Eye (tissue), 1 donor: ENCODE data around the gene EMILIN1.
"Not testable (repeated sequence)": the region's sequence is repeated elsewhere in the genome, so short reads cannot be mapped to it uniquely, and the experiment has no call there.

Experiments
- DNase-seq: peaks from one replicate; pipeline ENCODE4 v3.0.0-alpha.2; 2015

EMILIN1 gene

GRCh38 chr2:27095745-27096651 is 17.6 kb downstream of the EMILIN1 start:
- peak; percentile 90 for DNase-seq

DNA sequence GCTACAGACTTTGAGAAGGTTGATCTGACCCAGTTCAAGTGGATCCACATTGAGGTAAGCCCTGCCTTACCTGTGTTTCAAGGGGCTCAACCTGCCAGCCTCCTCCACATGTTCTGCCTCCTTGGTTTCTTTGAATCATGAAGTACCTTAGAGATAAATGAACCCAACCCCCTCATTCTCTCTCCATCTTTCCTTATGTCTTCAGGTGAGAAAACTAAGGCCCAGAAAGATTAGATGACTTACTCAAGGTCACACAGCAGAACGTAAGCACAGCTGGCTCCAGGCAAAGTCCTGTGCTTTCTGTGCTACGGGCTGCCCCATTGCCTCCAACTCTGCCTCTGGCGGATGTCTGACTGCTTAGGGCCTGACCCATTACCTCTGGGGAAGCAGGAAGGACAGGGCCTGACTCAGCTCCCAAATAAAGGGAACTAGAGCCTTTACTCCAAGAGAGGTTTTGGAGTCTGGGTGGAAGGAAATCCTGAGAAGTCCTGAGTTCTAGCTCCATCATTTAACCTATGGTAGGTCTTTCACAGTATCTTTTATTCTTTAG is 18.4 kb downstream of the EMILIN1 start:
- no peak for DNase-seq

DNA sequence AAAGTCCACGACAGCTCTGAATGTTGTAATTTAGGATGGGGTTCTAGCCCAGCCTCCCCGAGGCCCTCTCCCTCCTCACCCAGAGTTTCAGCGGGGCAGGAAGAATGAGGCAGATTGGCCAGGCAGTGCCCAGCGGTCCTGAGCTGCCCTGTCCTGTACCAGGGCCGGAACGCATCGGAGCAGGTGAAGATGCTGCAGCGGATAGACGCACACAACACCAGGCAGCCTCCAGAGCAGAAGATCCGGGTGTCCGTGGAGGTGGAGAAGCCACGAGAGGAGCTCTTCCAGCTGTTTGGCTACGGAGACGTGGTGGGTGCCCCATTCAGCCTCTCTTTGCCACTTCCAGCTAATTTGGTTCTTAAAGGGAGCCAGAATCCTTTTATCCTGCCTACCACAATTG is 18.9 kb downstream of the EMILIN1 start:
- DNase-seq: no peak

DNA sequence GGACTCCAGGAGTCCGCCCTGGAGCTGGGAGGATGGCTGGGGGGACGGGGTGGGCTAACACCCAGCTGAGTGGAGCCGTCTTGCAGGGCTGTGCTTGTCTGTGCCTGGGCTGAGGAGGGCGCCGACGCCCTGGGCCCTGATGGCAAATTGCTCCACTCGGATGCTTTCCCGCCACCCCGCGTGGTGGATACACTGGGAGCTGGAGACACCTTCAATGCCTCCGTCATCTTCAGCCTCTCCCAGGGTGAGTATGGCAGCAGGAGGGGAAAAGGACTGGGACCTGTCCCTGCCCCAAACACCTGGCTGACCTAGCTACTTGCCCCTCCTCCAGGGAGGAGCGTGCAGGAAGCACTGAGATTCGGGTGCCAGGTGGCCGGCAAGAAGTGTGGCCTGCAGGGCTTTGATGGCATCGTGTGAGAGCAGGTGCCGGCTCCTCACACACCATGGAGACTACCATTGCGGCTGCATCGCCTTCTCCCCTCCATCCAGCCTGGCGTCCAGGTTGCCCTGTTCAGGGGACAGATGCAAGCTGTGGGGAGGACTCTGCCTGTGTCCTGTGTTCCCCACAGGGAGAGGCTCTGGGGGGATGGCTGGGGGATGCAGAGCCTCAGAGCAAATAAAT is 21.0 kb downstream of the EMILIN1 start:
- DNase-seq: no peak

DNA sequence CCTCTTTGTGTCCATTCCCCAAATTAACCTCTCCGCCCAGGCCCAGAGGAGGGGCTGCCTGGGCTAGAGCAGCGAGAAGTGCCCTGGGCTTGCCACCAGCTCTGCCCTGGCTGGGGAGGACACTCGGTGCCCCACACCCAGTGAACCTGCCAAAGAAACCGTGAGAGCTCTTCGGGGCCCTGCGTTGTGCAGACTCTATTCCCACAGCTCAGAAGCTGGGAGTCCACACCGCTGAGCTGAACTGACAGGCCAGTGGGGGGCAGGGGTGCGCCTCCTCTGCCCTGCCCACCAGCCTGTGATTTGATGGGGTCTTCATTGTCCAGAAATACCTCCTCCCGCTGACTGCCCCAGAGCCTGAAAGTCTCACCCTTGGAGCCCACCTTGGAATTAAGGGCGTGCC is 21.6 kb downstream of the EMILIN1 start:
- no peak for DNase-seq

DNA sequence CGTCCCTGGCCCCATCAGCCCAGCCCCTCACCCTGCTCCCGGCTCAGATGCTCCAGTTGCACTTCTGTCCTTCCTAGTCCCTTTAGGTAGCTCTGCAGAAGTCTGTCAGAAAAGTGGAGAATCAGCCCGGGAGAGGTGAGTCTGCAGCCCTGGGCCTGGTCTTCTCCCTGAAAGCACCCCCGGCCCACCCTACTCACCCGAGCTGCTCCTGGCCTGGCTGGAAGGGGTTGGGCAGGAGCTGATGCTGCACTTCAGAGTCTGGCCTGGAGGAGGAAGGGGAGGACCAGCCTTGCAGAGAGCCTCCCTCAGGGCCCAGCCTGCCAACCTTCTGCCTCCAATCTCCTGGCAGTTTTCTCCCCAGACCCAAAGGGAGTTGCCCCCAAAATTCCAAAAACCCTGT is 23.9 kb downstream of the EMILIN1 start:
- no peak for DNase-seq

- DNase-seq: no peak
These were observed 27.6 kb downstream of the EMILIN1 start for GRCh38 chr2:27105981-27106380.

- no peak for DNase-seq
These were observed 29.8 kb downstream of the EMILIN1 start for GRCh38 chr2:27108221-27108620.

- DNase-seq: no peak
These were observed 30.7 kb downstream of the EMILIN1 start for GRCh38 chr2:27109083-27109482.

DNA sequence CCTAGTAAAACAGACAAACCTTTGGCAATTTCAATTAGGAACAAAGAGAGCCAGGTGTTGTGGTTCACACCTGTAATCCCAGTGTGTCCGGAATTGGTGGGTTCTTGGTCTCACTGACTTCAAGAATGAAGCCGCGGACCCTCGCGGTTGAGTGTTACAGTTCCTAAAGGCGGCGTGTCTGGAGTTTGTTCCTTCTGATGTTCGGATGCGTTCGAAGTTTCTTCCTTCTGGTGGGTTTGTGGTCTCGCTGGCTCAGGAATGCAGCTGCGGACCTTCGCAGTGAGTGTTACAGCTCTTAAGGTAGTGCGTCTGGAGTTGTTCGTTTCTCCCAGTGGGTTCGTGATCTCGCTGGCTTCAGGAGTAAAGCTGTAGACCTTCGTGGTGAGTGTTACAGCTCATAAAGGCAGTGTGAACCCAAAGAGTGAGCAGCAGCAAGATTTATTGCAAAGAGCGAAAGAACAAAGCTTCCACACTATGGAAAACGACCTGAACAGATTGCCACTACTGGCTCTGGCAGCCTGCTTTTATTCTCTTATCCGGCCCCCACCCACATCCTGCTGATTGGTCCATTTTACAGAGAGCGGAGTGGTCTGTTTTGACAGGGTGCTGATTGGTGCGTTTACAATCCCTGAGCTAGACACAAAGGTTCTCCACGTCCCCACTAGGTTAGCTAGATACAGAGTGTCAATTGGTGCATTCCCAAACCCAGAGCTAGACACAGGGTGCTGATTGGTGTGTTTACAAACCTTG is 32.4 kb downstream of the EMILIN1 start:
- not testable (repeated sequence) for DNase-seq

- DNase-seq: not testable (repeated sequence)
These were observed 33.1 kb downstream of the EMILIN1 start for GRCh38 chr2:27111392-27112078.

- no peak for DNase-seq
These were observed 37.1 kb downstream of the EMILIN1 start for GRCh38 chr2:27115519-27115918.

GRCh38 chr2:27117995-27118524 is 39.6 kb downstream of the EMILIN1 start:
- DNase-seq: no peak

GRCh38 chr2:27118525-27119329 is 40.3 kb downstream of the EMILIN1 start, which contains the start of gene CGREF1:
TSS of gene CGREF1 (minus strand) at chr2:27119128. CDS start at chr2:27104366, 14,762 bp downstream.
- peak; percentile 62 for DNase-seq

- DNase-seq: not testable (repeated sequence)
These were observed 40.9 kb downstream of the EMILIN1 start for GRCh38 chr2:27119330-27119670.

GRCh38 chr2:27121906-27122305 is 43.5 kb downstream of the EMILIN1 start:
- DNase-seq: no peak

DNA sequence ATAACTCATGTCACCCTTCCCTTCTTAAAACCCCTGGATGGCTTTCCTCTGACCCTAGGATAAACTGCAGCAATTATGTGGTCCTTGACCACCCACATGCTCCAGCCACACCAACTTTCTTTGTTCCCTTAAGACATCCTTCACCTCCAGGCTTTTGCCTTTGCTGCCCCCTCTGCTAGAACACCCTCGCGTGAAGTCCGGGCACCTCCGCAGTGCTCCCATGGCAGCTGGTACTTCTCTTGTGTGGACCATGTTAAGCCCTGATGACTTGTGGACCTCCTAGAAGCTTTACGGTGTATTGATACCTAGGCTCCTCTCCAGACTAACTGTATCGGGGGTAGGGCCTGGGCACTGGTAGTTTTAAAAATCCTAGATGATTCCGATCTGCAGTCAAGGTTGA is 44.4 kb downstream of the EMILIN1 start:
- DNase-seq: no peak

GRCh38 chr2:27123302-27124150 is 45.1 kb downstream of the EMILIN1 start, which contains the start of gene ABHD1:
TSS of gene ABHD1 (plus strand) at chr2:27123815. CDS start at chr2:27123949, 134 bp downstream.
- peak; percentile 65 for DNase-seq

GRCh38 chr2:27125104-27125503 is 46.7 kb downstream of the EMILIN1 start:
- DNase-seq: no peak

- no peak for DNase-seq
These were observed 47.9 kb downstream of the EMILIN1 start for GRCh38 chr2:27126252-27126710.
